MV-4-11 (cell line): ENCODE measurements around the gene LY6G5B.

ENCODE experiments used
- DNase-seq: peaks from one replicate; lab custom pipeline; 2025; lab: John Stamatoyannopoulos, UW

The LY6G5B gene

DNA sequence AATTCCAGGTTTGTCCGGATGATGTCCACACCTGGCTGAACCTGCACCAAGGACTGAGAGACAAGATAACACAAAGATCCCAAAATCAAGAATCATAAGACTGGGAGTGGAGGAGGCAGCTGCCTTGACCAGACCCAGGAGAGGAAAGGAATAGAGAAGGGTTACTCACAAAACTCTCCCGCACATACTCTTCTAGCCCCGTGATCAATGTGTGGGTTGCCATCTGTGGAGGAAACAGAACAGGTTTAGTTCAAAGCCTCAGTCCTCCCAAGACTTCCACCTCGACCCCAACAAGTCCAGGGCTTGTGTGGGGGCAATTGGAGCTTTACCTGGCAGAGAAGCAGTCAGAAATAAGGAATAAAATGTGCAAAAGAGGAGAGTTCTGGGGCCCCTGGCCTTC, 28.4 kb upstream of the LY6G5B start:
- no peak for DNase-seq

DNA sequence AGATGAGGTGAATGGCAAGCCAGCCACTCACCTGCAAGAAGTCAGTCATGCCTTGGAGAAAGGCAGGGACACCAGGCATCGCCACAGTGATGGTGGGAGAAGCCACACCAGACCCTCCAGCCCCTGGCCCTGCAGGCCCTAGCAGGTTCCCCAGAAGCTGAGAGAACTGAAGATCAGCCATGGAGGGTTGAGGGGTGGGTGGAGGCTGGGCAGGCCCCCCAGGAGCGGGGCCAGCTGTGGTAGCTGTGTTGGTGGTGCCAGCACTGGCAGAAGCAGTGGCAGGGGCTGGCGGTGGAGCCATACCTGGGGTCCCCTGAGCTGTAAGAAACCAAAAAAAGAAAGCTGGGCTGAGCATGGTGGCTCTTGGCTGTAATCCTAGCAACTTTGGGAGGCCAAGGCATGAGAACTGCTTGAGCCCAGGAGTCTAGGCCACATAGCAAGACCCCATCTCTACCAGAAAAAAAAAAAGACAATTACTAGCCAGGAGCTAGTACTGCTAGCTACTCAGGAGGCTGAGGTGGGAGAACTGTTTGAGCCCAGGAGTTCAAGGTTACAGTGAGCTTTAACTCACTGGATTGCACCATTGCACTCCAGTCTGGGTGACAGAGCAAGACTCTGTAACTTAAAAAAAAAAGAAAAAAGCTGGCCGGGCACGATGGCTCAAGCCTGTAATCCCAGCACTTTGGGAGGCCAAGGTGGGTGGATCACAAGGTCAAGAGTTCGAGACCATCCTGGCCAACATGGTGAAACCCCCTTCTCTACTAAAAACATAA, 26.8 kb upstream of the LY6G5B start:
- no peak for DNase-seq

GRCh38 chr6:31643818-31644454, 25.8 kb upstream of the LY6G5B start:
- no peak for DNase-seq

GRCh38 chr6:31645325-31645724, 24.5 kb upstream of the LY6G5B start:
- DNase-seq: no peak

DNA sequence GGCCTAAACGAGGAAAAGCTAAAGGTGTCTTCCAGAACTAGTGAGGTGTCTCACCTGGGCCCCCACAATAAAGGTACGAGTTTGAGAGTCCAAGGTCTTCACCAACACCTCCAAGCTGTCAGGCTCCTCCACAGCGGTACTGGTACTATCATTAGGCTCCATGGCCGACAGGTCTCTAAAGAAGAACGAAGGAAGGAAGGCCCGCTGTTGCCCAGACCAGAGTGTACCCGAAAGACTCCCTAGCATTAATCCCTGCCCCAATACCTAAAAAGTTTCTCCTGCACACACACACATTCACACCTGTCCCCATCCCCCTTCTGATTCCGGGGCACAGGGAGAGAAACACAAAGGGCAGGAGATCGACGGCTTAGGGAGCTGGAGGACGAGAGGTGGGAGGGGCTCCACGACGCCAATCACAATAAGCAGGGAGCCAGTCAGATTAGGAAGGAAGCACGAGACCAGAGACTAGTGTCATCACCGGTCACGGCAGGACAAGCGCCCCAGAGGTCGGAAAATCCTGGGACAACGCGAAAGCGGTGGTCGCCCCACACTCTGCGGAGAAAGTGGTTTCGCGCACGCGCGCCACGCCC, 18.1 kb upstream of the LY6G5B start:
- peak; percentile 71 for DNase-seq

GRCh38 chr6:31652925-31653724, 16.7 kb upstream of the LY6G5B start:
- DNase-seq: peak; percentile 96

- DNase-seq: no peak
These were observed 15.0 kb upstream of the LY6G5B start for GRCh38 chr6:31654574-31655348.

DNA sequence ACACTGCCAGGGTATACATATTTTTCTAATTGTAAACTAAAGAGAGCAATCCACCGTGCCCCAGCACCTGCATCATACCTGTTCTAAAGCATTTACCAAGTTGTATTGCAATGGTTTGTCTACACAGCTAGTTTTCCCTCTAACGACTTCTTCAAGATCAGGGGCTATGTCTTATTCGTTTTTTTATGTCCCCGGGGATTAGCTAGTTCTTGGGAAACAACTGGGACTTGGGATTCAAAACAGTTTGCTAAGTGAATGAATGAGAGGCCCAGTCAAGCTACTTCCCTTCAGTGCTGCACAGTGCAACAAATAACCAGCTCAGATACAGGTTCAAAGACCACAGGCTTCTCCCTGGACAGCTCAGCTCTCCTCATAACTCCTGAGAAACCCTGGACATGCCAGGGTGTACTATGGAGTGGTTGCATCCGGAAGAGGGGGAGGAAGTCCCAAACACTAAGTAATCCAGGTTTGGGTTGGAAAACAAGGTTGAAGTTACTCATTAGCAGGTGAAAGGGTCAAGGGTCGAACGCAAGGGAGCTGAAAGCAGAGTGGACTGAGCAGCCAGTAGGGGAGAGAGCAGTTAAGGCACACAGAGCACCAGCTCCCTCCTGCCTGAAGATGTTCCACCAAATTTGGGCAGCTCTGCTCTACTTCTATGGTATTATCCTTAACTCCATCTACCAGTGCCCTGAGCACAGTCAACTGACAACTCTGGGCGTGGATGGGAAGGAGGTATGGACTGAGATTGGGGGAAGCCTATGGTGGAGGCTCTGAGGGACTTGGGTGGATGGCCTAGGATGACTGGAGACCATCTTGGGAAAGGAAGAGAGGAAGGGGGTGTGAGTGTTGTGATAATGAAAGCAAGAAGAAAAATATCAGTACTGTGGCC, 14.2 kb upstream of the LY6G5B start, which contains the start of gene APOM:
APOM (plus strand) TSS at position 546 of the 889 bp plus-strand sequence; CDS start at position 619, 73 bp downstream.
- DNase-seq: no peak

GRCh38 chr6:31657406-31658157, 12.2 kb upstream of the LY6G5B start:
- DNase-seq: no peak

DNA sequence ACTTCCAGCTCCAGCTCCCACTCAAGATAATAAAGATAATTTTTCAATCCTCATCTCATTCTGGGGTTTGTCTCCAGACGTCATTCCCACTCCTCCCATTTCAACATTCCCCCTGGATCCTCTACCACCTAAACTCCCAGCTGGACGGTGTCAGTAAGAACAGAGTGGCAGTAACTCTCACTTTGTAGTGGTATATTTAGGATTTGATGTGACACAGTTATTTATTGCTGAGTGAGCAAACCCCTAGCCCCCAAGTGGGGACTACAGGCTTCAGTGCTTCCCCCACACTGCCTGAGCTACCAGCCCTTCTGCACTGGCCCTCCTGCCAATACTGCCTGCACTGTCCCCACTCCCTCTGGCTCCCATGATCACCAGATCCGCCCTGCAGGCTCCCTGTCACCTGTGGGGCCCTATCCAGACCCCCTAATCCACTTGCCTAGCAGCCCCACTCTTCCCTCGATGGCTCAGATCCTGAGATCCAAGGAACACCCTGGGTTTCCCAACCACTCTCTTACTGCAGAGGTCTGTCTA, 11.6 kb upstream of the LY6G5B start:
- no peak for DNase-seq

DNA sequence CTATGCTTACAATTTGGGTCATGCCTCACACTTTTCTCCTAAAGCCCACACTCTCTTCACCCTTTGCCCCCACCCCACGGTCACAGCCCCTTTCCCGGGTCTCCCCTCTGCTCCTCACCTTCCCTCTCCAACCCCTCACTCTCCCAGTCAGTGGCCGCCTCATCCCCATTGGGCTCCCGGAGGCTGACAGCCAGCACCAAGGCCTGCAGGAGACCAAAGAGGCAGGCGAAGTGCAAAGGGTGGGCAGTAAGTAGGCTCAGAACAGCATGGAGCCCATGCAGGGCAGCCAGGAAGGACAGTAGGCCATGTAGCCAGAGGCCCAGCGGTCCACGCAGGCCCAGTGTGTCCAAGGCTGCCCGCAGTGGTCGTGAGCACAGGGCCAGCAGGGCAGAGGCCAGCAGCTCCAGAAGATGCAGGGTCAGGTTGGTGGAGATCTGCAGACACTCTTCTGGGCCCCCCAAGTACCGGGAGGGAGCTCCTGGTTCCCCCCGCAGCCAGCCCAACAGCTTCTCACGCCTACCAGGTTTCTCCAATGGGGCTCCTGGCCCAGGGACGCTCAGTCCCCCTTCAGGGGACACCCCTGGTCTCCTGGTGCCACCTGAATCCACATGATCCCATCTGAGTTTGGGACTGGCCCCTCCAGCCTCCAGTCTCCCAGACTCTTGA, 10.7 kb upstream of the LY6G5B start:
- DNase-seq: no peak

- peak; percentile 7 for DNase-seq
These were observed 10.0 kb upstream of the LY6G5B start for GRCh38 chr6:31659649-31660380.

DNA sequence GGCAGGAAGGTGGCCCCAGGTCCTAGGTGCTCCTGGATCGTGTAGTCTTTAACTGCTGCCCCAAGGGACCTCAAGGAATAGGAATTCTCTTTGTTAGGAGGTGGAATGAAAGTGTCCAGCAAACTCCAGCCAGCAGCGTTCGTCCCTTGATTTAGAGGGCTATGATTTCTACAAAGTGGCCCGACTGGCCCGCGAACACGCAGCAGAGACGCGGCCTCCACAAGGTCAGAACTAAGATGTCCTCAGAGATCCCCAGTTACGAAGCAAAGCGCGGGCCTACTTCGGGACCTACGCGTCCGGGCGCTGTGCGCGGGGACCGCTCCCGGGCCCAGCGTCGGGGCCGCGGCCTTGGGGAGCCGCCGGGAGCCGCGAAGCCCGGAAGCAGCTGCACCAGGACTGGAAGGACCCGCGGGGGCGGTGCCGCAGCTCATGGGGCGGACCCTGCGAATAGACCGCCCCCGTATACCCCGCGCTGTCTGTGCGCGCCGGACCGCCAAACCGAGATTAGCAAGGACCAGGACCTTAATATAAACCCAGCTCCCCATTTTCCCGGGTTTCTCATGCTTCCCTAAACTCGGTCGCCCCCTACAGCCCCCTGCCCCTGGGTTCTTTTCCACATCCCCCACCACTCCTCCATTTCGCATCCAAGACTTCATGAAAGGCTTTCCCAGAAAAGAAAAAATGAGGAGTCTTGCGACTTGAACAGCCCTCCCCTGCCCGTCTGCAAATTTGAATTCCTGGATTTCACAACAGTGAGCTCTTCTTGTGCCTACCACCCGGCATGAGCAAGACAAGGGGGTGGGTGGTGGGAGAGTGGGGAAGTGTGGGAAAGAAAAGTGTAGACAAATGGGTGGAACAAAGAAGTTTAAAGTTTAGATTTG, 9.2 kb upstream of the LY6G5B start, which contains the start of gene C6orf47:
C6orf47 (minus strand) TSS at position 398 of the 881 bp plus-strand sequence. CDS start 831 bp downstream, outside the sequence.
- peak; percentile 79 for DNase-seq

DNA sequence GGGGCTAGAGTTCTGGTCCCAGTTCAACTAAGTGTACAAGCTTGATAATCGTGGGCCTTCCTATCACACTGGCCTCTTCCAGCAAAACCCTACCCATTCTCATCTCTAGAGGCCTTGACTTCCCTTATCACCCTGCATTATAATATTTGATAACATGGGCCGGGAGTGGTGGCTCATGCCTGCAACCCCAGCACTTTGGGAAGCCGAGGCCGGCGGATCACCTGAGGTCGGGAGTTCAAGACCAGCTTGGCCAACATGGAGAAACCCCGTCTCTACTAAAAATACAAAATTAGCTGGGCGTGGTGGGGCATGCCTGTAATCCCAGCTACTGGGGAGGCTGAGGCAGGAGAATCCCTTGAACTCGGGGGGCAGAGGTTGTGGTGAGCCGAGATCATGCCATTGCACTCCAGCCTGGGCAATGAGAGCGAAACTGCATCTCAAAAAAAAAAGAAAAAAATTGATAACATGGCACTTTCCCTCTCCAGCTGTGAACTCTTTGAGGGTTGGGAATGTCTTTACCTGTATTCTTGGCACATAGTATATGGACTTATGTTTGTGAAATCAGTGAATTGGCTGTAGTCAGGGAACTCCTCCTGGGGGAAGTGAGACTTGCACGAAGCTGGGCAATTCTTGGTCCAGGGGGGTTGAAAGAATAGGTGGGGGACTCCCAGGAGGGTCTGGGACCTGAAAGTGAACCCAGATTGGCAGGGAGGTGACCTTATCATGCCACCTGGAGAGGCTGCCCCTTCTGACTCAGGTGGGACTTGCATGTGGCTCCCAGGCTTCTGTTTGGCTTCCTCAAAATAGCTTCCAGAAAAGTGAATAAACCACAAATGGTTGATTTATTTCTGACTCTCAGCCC, 8.3 kb upstream of the LY6G5B start:
- peak; percentile 22 for DNase-seq

- DNase-seq: no peak
These were observed 7.6 kb upstream of the LY6G5B start for GRCh38 chr6:31662124-31662723.
